Inflammatory macrophage (primary cell): ENCODE data around the gene TAF15.

Experiments
- DNase-seq, 2 donors: peaks; one replicate each; pipeline ENCODE4 v3.0.0-alpha.2; 2020 to 2022

Gene TAF15

GRCh38 chr17:35788477-35789368 lies 20.6 kb upstream of the TAF15 start:
- no peak for DNase-seq

- no peak for DNase-seq
Observed at GRCh38 chr17:35790841-35791240, 18.4 kb upstream of the TAF15 start.

DNA sequence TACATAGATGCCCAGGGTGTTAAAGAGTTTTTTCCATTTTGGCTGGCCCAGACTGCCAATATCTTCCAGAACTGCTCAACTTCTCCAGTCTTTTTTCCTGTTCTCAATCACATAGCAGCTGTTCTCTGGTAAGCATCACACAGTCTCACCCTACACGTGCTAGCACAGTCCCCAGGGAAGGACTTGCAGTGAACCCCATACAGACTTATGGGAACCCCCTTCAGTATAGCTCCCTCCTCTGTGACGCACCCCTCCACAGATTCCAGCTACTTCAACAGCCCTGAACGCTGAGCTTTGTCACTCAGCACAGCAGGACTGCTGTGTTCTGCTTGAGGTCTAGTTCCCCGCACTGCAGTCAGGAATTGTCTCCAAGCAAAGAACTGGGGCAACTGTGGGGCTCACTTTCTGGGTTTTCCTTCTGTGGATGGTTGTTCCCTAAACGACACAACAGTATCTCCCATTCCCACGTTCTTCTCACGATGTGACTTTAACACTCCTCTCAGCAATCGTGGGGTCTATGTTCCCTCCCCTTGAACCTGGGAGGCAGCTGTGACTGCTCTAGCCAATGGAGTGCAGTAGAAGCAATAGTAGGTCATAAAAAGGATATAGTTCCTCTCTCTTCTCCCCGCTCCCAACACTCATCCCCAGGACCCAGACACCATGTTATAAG lies 17.5 kb upstream of the TAF15 start:
- DNase-seq, result no peak

DNA sequence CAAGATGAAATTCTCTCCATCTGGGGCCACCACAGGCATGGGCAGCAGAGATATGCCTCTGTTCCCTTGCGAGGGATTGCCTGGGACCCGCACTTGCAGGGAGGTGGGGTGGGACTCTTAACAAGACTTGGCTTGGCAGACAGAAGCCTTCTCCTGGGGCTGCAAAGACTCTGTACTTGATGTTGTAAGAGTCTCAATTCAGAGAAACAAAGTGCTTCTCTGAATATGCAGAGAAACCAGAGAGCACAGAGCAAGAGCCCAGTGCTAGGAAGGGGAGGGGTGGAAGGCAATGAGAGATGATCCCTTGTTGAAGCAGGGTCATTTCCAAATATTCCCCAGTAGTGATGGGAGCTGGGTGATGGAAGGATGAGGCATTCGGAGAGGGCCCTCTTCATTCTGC lies 16.0 kb upstream of the TAF15 start:
- no peak for DNase-seq

DNA sequence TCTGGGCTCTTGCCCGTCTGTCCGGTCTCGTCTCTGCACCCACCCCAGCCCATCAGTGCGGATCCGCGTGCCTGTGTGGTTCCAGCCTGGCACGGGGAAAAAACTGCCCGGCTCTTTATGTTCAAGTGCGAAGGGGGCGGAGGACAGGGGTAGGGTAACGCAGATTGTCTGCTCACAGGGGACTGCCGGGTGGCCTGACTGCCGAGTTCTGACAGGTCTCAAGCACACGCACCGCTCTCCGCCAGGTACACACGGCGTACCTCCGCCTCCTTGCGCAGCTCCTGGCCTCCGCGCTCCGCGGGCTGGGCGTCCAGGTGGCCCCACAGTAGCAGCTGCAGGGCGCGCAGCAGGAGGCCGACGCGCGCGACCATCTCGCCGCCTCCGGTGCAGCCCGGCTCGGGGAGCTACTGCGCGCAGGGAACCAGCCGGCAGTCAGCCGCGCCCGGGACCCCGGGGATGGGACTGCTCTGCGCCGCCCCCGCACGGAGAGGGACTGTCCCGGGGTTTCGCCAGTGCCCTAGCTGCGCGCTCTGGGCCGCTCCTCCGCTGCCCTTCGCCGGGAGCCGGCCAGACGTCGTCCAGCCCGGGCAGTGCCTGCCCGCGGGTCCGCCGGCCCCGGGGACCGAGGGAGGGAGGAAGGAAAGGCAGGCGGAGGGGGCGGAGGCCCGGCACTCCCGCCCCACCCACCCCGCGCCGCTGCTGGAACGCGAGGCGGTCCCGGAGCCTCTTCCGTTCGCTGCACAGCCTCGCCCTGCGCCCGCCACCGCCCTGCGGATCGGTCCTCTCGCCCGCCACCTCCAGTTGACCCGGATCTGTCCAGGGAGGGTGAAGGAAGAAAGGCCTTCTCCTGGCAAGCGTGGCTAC lies 14.0 kb upstream of the TAF15 start, which contains the start of gene MMP28:
MMP28 (minus strand) TSS at position 635 of the 864 bp plus-strand sequence; CDS start at position 371, 264 bp downstream.
- peak; percentile 12 to 24 for DNase-seq

GRCh38 chr17:35795871-35796265 lies 13.4 kb upstream of the TAF15 start:
- no peak for DNase-seq

DNA sequence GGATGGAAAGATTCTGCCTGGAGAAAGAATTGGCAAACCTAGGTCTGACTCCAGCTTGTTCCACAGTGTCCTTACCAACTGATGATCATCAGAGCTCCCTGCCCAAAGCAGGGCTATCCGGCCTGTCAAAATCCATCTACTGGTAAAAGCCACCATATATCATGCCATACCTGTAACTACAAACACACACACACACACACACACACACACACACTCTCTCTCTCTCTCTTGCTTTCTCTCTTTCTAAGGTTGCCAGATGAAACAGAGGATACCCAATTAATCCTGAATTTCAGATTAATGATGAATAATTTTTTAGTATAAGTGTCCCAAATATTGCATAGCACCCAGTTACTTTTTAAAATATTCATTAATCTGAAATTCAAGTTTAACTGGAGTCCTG lies 12.3 kb upstream of the TAF15 start:
- DNase-seq, result no peak

GRCh38 chr17:35797370-35797769 lies 11.9 kb upstream of the TAF15 start:
- DNase-seq, result no peak

GRCh38 chr17:35797918-35798317 lies 11.4 kb upstream of the TAF15 start:
- no peak for DNase-seq

GRCh38 chr17:35799942-35800341 lies 9.3 kb upstream of the TAF15 start:
- no peak for DNase-seq

GRCh38 chr17:35801583-35802224 lies 7.6 kb upstream of the TAF15 start:
- no peak for DNase-seq

DNA sequence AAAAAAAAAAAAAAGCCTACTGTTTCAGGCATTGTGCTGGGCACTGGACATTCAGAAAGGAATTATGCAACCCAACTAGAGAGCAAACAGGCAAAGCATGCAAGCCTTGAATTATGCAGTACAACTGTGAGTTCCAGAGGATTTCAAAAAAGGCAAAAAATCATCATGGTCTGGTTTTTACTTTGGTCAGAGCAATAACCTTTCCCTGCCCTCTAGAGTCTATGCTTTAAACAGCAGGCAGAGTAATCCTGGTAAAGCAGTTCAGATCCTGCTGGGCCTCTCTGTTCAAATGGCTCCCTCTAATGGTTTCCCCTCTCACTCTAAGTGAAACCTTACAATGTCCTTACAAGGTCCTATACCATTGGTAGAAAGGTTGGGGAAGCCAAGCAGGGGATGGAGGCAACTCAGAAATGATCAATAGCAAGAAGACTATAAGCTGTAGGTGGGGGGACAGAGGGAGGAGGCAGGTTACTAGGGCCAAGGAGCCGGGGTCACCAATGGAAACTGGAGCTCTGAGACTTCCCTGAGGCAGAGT lies 4.6 kb upstream of the TAF15 start:
- DNase-seq, result peak; percentile 86 to 88

- no peak for DNase-seq
Observed at GRCh38 chr17:35807371-35808144, 1.7 kb upstream of the TAF15 start.

GRCh38 chr17:35808240-35808961 lies 883 bp upstream of the TAF15 start:
- DNase-seq, result no peak

DNA sequence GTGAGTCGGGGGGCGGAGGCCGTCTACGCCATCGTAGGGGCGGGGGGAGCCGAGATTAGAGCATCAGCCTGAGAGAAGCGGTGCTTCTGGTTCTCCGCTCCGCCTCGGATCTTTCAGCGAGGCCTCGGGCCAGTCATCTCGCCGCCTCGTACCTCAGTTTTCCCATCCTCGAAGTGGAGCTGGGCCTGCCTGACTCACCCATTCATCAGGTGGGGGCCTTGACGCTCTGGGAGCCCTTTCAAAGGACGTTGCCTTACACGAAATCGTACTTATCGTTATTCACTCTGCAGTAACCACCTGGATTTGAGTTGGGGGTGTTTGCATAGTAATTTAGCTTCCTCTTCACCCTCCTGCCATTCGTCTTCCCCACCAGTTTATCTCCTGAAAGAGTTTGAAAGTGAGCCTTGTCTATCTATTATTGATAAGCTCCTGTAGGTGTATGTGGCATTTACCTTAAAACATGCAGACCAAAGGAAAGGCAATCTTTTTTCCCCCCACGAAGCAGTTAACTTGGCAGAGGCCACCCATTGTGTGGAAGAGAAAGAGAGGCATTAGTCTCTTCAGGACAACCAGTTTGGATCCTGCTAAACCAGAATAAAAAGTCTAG lies 674 bp downstream of the TAF15 start:
- DNase-seq, result no peak

DNA sequence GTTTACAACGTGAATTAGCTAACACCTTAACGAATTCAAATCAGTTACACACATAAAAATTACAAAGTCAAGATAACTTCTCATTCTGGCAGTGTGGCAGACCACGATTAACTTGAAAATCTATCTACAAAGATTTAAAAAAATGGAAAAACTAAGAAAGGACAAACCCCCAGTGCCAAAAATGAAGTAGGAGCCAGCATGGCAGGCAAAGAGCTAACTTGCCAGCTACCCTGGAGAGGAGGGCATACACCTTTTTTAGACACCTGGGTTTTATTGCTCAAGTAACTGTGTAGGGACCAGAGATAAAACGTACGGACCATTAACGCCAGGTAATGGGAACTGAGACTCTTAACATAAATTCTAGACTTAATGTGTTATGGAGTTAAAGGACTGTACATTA lies 2.5 kb downstream of the TAF15 start:
- DNase-seq, result no peak

GRCh38 chr17:35812456-35812855 lies 3.2 kb downstream of the TAF15 start:
- DNase-seq, result no peak

- DNase-seq, result no peak
Observed at GRCh38 chr17:35816723-35817122, 7.4 kb downstream of the TAF15 start.

DNA sequence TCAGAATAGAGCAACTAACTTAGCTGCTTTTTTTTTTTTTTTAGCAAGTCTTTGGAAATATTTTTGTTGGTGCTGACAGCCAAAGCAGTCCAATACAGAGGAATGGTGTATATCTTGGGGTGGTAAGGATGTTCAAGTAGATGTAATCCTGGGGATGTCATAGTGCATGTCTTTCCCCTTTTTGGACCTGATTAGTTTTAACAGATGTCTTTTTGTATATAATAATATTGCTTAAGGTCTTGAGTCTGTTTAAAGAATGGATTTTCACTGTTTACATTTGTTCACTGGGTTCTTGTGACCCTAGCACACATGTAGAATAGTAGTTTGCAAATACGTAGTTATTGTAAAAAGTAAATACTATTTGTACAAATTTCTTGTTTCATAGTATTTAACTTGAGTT lies 7.9 kb downstream of the TAF15 start:
- no peak for DNase-seq

DNA sequence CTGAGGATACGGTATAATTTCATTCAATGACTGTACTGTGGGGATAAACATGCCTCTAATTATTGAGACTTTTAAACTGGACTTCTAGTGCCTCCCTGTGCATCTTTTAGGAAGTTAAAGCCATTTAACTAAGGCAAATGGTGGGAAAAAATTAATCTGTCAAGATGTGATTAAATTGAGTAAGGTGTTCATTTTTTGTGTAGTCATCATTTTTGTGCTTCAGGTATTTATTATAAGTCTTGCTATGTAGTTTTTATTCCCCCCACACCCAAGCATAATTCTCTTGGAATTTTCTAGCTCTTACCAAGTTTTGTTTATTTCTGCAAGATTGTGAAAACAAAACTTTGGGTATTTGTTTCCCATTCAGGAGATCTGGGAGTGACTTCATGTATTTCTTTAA lies 10.2 kb downstream of the TAF15 start:
- DNase-seq, result no peak
